Ecto neural progenitor cell (in vitro differentiated cells): Measurements from ENCODE around the gene ZNF331.
"Not testable (repeated sequence)": the region's sequence is repeated elsewhere in the genome, so short reads cannot be mapped to it uniquely, and the experiment has no call there.

Source experiments
- DNase-seq: peaks from one replicate; pipeline ENCODE4 v3.0.0-alpha.2; 2018; ENCODE audit warnings: low spot score

The ZNF331 gene

GRCh38 chr19:53537521-53538377 lies at the start of gene ZNF331:
ZNF331 (plus strand) TSS chr19:53538145; CDS start chr19:53569377, 31,232 bp downstream.
- peak; percentile 79 for DNase-seq

- DNase-seq = no peak
These were observed 45.8 kb upstream of the ZNF331 start for GRCh38 chr19:53492153-53492552.

- not testable (repeated sequence) for DNase-seq
These were observed 40.5 kb upstream of the ZNF331 start for GRCh38 chr19:53497311-53498023.

- not testable (repeated sequence) for DNase-seq
These were observed 39.9 kb upstream of the ZNF331 start for GRCh38 chr19:53498024-53498395.

GRCh38 chr19:53503151-53503550 lies 34.8 kb upstream of the ZNF331 start:
- DNase-seq = not testable (repeated sequence)

- DNase-seq = not testable (repeated sequence)
These were observed 34.1 kb upstream of the ZNF331 start for GRCh38 chr19:53503671-53504364.

GRCh38 chr19:53504365-53504703 lies 33.6 kb upstream of the ZNF331 start:
- DNase-seq = not testable (repeated sequence)

- DNase-seq = no peak
These were observed 33.1 kb upstream of the ZNF331 start for GRCh38 chr19:53504885-53505284.

- no peak for DNase-seq
These were observed 31.2 kb upstream of the ZNF331 start for GRCh38 chr19:53506728-53507127.

- DNase-seq = no peak
These were observed 30.2 kb upstream of the ZNF331 start for GRCh38 chr19:53507523-53508442.

- DNase-seq = no peak
These were observed 28.5 kb upstream of the ZNF331 start for GRCh38 chr19:53509443-53509842.

- DNase-seq = no peak
These were observed 28.1 kb upstream of the ZNF331 start for GRCh38 chr19:53509845-53510244.

GRCh38 chr19:53511357-53511756 lies 26.6 kb upstream of the ZNF331 start:
- DNase-seq = no peak

- DNase-seq = peak; percentile 80
These were observed 26.0 kb upstream of the ZNF331 start for GRCh38 chr19:53511933-53512374.

- DNase-seq = not testable (repeated sequence)
These were observed 22.9 kb upstream of the ZNF331 start for GRCh38 chr19:53515047-53515446.

GRCh38 chr19:53517114-53517741 lies 20.7 kb upstream of the ZNF331 start:
- no peak for DNase-seq

GRCh38 chr19:53518121-53518520 lies 19.8 kb upstream of the ZNF331 start:
- DNase-seq = no peak

- DNase-seq = no peak
These were observed 19.2 kb upstream of the ZNF331 start for GRCh38 chr19:53518716-53519115.

GRCh38 chr19:53519446-53519845 lies 18.5 kb upstream of the ZNF331 start:
- no peak for DNase-seq

- no peak for DNase-seq
These were observed 17.8 kb upstream of the ZNF331 start for GRCh38 chr19:53520163-53520546.
